Testis (tissue), 3 donors: ENCODE measurements around the gene CFAP52. TPM values are rescaled to one million over a fixed set of nuclear protein-coding genes. Genes with fewer than 3 reads are reported as not detected.
A peak's percentile ranks its signal among the peaks of the same experiment; 100 is the strongest.

Experiments used
- DNase-seq: peaks from one replicate; pipeline ENCODE4 v3.0.0-alpha.2; 2019
- H3K27ac ChIP-seq, 2 donors: fragments of 200-600 bp; sonication (generic); one replicate each; pipeline ENCODE4 v1.5.1; 2019
- H3K27me3 ChIP-seq: fragments of 200-600 bp; sonication (generic); one replicate; pipeline ENCODE4 v1.5.1; 2019
- H3K36me3 ChIP-seq: fragments of 200-600 bp; sonication (generic); one replicate; pipeline ENCODE4 v1.5.1; 2017; ENCODE audit warnings: low read depth; ENCODE audit errors: missing control alignments
- H3K4me1 ChIP-seq: fragments of 200-600 bp; sonication (generic); one replicate; pipeline ENCODE4 v1.5.1; 2019
- H3K4me3 ChIP-seq, 2 donors: fragments of 200-600 bp; sonication (generic); one replicate each; pipeline ENCODE4 v1.5.1; 2017 to 2019
- H3K9me3 ChIP-seq: fragments of 200-600 bp; sonication (generic); one replicate; pipeline ENCODE4 v1.5.1; 2017
- CTCF ChIP-seq, 3 experiments: fragments of 450-650 bp in 2 of 3; fragments of 200-600 bp in 1 of 3; sonication (generic) in 1 of 3; IDR thresholded peaks; one replicate each; pipeline ENCODE4 v1.5.1; 2016 to 2019; ENCODE audit warnings: antibody characterized with exemption in 3 of 3, mild to moderate bottlenecking in 2 of 3, moderate library complexity in 1 of 3
- POLR2A ChIP-seq: fragments of 450-650 bp; IDR thresholded peaks from one replicate; pipeline ENCODE4 v1.6.1; 2017; ENCODE audit warnings: antibody characterized with exemption, mild to moderate bottlenecking, moderate library complexity
- WGBS, 2 donors: methylation state at CpG; one replicate each; pipeline ENCODE4 v1.1.5; 2018; 5-methylcytosine and 5-hydroxymethylcytosine counted together
- intact Hi-C: fragments of 100-400 bp; cut with DNase I; formaldehyde crosslinking; loops from one replicate; pipeline ENCODE4 v1.15.1; 2023; ENCODE audit warnings: low total_unique reads
- polyA plus RNA-seq: library from polyadenylated mRNA; stranded (reverse); fragments of 350-450 nt; fragmentation: Illumina TruSeq; extraction: RNeasy Lipid Tissue Mini Kit (QIAGEN cat#74804); gene quantifications from one replicate; pipeline ENCODE4 v1.2.3, GENCODE V29; 2014; ENCODE audit warnings: low read depth, low replicate concordance; ENCODE audit not compliant: insufficient read depth
- total RNA-seq, 2 donors: library from RNA; depleted of rRNA; stranded (reverse); fragments of >200 nt; gene quantifications; one replicate each; pipeline ENCODE4 v1.2.3, GENCODE V29; 2016

Gene CFAP52
- total and polyA plus RNA-seq, 3 donors from 2014 or later, result 8.9 to 47.7 (median 19.5) TPM

GRCh38 chr17:9643611-9644010, 67.2 kb downstream of the CFAP52 start:
- Histone ChIP-seq H3K27me3 (no peaks in the 10 kb centered on the region), H3K27ac (no peak overlapping the region), H3K9me3 (no peaks in the 10 kb centered on the region), H3K4me1 (no peaks in the 10 kb centered on the region), H3K36me3 (no peaks in the 10 kb centered on the region), H3K4me3 (no peak overlapping the region)
- whole genome bisulfite sequencing, 2 donors, result 58 to 81% methylated on average over 5 of the region's 5 CpGs
- intact Hi-C loops, result no loop called here
- TF ChIP-seq CTCF (IDR thresholded peaks at IDR 0.05), result no peak
- TF ChIP-seq POLR2A, result no peak
- DNase-seq, result no peak

- intact Hi-C loops, result no loop called here
- no peaks in the 10 kb centered on the region for H3K27me3 ChIP-seq
- no peaks in the 10 kb centered on the region for H3K36me3 ChIP-seq
- H3K4me1 ChIP-seq, result no peaks in the 10 kb centered on the region
- WGBS, 2 donors, result 0 to 1% methylated on average over 5 to 33 of the region's 72 CpGs
- peak; percentile 33 for DNase-seq
- H3K9me3 ChIP-seq, result no peaks in the 10 kb centered on the region
- no peak for TF ChIP-seq POLR2A
- no peak for TF ChIP-seq CTCF (IDR thresholded peaks at IDR 0.05)
- peak within 1 kb of the TSS; percentile 56 to 61 for H3K4me3 ChIP-seq
- H3K27ac ChIP-seq, result peak within 1 kb of the TSS in 1 of 2 donors; percentile 8
These were observed 68.7 kb downstream of the CFAP52 start, which contains the start of gene USP43 for GRCh38 chr17:9644910-9645751. Gene USP43 (plus strand): TSS chr17:9645517. CDS start chr17:9645633, 116 bp downstream.

- 2% methylated on average over 8 to 51 of the region's 51 CpGs for WGBS, 2 donors
- Histone ChIP-seq H3K9me3 (no peaks in the 10 kb centered on the region), H3K4me1 (no peaks in the 10 kb centered on the region), H3K27me3 (no peaks in the 10 kb centered on the region), H3K27ac (no peak overlapping the region), H3K4me3 (peak overlapping the region; percentile 56 to 61), H3K36me3 (no peaks in the 10 kb centered on the region)
- intact Hi-C loops, result no loop called here
- DNase-seq, result peak; percentile 65
- TF ChIP-seq CTCF (IDR thresholded peaks at IDR 0.05) (no peak), POLR2A (no peak)
These were observed 69.6 kb downstream of the CFAP52 start for GRCh38 chr17:9645851-9646545.

GRCh38 chr17:9646546-9646885, 70.1 kb downstream of the CFAP52 start:
- WGBS, 2 donors, result 36 to 37% methylated on average over 8 of the region's 8 CpGs
- intact Hi-C loops, result no loop called here

More at GRCh38 chr17:9646546-9646885, 70.1 kb downstream of the CFAP52 start:
- H3K9me3 ChIP-seq, result no peaks in the 10 kb centered on the region
- no peak overlapping the region for H3K27ac ChIP-seq
- no peak overlapping the region for H3K4me3 ChIP-seq
- DNase-seq, result no peak
- H3K4me1 ChIP-seq, result no peaks in the 10 kb centered on the region
- no peaks in the 10 kb centered on the region for H3K36me3 ChIP-seq
- no peak for TF ChIP-seq POLR2A
- no peak for TF ChIP-seq CTCF (IDR thresholded peaks at IDR 0.05)
- H3K27me3 ChIP-seq, result no peaks in the 10 kb centered on the region
